Mucosa of descending colon (tissue), 3 donors: Measurements from ENCODE around the gene SIK2. TPM values are rescaled to one million over a fixed set of nuclear protein-coding genes. Genes with fewer than 3 reads are reported as not detected.

ENCODE experiments used
- ATAC-seq: fragments of 200-7000 bp; cut with Tn5 transposase; one replicate; pipeline ENCODE4 v1.9.1; 2020; ENCODE audit warnings: mild to moderate bottlenecking, moderate library complexity
- DNase-seq, 3 donors: peaks; one replicate each; pipeline ENCODE4 v3.0.0-alpha.2; 2020
- H3K36me3 ChIP-seq: fragments of 200-600 bp; one replicate; pipeline ENCODE4 v1.8.0; 2021; ENCODE audit warnings: low read depth, mild to moderate bottlenecking
- H3K4me1 ChIP-seq: fragments of 200-600 bp; one replicate; pipeline ENCODE4 v1.8.0; 2021; ENCODE audit warnings: low read depth, mild to moderate bottlenecking
- H3K4me3 ChIP-seq: fragments of 200-600 bp; one replicate; pipeline ENCODE4 v1.8.0; 2021; ENCODE audit warnings: mild to moderate bottlenecking
- H3K9me3 ChIP-seq: fragments of 200-600 bp; one replicate; pipeline ENCODE4 v1.8.0; 2021; ENCODE audit warnings: mild to moderate bottlenecking
- intact Hi-C, 2 donors: fragments of 100-400 bp; cut with DNase I in 1 of 2; cut with micrococcal nuclease in 1 of 2; formaldehyde crosslinking; loops; one replicate each; pipeline versions ENCODE4 v1.11.0 to v1.11.1; 2022; cut with DNase I, micrococcal nuclease
- total RNA-seq, 3 donors: library from RNA; stranded (reverse); fragmentation: NEBNext Ultra II Directional in 2 of 3; extraction: Animal tissue kit (Norgen Biotek cat#: 25700) in 2 of 3; gene quantifications; one replicate each; pipeline versions ENCODE4 v1.2.1 to v1.2.4, GENCODE V29; 2021 to 2023
- TF ChIP-seq, protein P1 (sequence below): fragments of 200-600 bp; IDR thresholded peaks from one replicate; pipeline ENCODE4 v1.8.0; 2022; ENCODE audit warnings: antibody characterized with exemption, mild to moderate bottlenecking
- donor health status: DM: no; HTN: no; CAD: no; lungs with moderate emphysema.
- donor health status: DM: no; HTN: no; CAD: no.
- donor health status: DM: no; HTN: yes; CAD: no.

The SIK2 gene
- total RNA-seq, 3 donors from 2014 or later = 22.0 to 23.0 (median 22.7) TPM

DNA sequence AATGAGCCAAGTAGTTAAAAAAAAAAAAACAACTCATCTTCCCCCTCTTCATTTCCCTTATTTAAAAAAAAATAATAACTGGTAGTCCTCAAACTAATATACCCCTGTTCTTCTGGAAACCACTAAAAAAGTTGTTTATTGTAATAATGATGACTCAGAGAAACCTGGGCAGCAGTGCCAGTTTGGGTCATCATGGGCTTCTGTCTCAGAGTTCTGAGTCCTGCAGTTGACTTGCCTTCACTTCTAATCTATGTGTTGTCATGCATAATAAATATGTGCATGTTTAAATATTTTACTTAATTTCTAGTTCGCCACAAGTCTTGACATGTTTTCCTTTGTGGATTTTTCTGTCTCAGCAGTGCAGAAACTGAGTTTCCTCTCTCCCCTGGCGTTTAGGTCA is 117.1 kb downstream of the SIK2 start:
- DNase-seq (no peak), ATAC-seq (no peak)
- TF ChIP-seq, protein P1, sequence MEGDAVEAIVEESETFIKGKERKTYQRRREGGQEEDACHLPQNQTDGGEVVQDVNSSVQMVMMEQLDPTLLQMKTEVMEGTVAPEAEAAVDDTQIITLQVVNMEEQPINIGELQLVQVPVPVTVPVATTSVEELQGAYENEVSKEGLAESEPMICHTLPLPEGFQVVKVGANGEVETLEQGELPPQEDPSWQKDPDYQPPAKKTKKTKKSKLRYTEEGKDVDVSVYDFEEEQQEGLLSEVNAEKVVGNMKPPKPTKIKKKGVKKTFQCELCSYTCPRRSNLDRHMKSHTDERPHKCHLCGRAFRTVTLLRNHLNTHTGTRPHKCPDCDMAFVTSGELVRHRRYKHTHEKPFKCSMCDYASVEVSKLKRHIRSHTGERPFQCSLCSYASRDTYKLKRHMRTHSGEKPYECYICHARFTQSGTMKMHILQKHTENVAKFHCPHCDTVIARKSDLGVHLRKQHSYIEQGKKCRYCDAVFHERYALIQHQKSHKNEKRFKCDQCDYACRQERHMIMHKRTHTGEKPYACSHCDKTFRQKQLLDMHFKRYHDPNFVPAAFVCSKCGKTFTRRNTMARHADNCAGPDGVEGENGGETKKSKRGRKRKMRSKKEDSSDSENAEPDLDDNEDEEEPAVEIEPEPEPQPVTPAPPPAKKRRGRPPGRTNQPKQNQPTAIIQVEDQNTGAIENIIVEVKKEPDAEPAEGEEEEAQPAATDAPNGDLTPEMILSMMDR = no peak
- peaks cover 13% of the 10 kb centered on the region for H3K4me1 ChIP-seq
- H3K4me3 ChIP-seq = no peak overlapping the region
- H3K9me3 ChIP-seq = no peaks in the 10 kb centered on the region
- peaks cover 4% of the 10 kb centered on the region for H3K36me3 ChIP-seq
- intact Hi-C loops = no loop called here

DNA sequence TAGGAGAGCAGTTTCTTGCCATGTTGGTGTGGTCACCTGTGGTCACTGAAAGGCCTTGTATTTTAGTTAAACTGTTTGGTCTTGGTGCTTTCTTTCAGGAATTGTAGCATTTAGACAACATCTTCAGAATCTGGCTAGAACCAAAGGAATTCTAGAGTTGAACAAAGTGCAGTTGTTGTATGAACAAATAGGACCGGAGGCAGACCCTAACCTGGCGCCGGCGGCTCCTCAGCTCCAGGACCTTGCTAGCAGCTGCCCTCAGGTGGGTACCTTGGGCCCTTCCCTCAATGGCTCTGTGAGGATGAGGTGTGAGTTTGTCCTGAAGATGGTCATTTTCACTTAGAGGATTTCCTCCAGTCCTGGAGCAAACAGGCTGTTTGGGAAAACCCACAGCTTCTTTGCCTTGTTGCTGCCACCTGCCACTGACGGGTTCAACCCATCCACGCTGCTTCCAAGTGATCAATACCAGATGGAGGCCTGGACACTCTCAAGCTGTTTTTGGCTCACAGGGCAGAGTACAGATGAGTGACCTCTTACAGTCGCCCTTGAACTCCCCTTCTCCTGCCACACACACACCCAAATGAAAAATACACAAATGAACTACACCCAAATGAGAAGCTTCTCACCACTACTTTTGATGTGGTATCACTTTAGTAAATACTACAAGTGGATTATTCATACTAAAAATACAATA is 118.7 kb downstream of the SIK2 start:
- H3K4me1 ChIP-seq = peaks cover 13% of the 10 kb centered on the region
- intact Hi-C loops = no loop called here
- H3K4me3 ChIP-seq = no peak overlapping the region
- H3K36me3 ChIP-seq = peaks cover 8% of the 10 kb centered on the region
- DNase-seq (no peak), ATAC-seq (no peak)
- no peaks in the 10 kb centered on the region for H3K9me3 ChIP-seq
- TF ChIP-seq, protein P1 = no peak

DNA sequence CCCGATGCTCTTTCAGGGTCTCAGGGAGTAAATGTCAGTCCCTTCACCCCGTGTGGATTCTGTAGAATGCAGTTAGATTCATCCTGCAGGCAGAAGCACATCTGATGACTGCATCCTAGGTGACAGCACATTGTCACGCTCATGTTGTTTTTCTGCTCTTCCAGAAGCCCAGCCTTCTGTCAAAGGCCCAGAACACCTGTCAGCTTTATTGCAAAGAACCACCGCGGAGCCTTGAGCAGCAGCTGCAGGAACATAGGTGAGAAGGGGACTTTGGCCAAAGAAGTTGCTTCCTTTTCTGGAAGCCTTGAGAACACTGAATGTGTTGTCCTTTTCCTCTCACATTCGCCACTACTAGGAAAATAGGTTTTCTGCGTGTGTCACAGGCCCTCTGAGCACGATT is 120.3 kb downstream of the SIK2 start:
- intact Hi-C loops = no loop called here
- peaks cover 13% of the 10 kb centered on the region for H3K4me1 ChIP-seq
- H3K4me3 ChIP-seq = no peak overlapping the region
- no peaks in the 10 kb centered on the region for H3K9me3 ChIP-seq
- ATAC-seq (peak; percentile 21), DNase-seq (no peak)
- TF ChIP-seq, protein P1 = no peak
- H3K36me3 ChIP-seq = peaks cover 8% of the 10 kb centered on the region

DNA sequence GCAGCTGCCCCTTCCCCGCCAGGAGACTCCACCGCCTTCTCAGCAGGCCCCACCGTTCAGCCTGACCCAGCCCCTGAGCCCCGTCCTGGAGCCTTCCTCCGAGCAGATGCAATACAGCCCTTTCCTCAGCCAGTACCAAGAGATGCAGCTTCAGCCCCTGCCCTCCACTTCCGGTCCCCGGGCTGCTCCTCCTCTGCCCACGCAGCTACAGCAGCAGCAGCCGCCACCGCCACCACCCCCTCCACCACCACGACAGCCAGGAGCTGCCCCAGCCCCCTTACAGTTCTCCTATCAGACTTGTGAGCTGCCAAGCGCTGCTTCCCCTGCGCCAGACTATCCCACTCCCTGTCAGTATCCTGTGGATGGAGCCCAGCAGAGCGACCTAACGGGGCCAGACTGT is 121.3 kb downstream of the SIK2 start:
- ATAC-seq (no peak), DNase-seq (no peak)
- intact Hi-C loops = no loop called here
- H3K4me1 ChIP-seq = peaks cover 4% of the 10 kb centered on the region
- H3K9me3 ChIP-seq = no peaks in the 10 kb centered on the region
- TF ChIP-seq, protein P1 = no peak
- no peak overlapping the region for H3K4me3 ChIP-seq
- H3K36me3 ChIP-seq = peaks cover 8% of the 10 kb centered on the region

DNA sequence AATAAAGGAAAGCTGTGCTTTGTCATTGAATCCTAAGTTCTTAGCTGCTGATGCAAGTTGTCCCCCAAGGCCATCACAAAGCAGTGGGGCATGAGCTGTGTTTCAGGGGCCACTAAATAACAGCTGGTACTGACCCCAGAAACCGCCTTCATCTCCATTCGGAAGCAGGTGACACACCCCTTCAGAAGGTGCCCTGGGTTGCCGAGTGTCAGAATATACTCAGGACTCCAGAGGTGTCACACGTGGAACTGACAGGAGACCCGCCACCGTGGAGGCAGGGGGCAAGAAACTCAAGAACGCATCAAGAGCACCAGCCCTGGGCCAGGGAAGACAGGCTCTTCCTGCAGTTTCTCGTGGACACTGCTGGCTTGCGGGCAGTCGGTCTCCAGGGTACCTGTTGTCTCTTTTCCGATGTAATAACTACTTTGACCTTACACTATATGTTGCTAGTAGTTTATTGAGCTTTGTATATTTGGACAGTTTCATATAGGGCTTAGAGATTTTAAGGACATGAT is 122.4 kb downstream of the SIK2 start:
- intact Hi-C loops = no loop called here
- Histone ChIP-seq H3K4me3 (no peak overlapping the region), H3K9me3 (no peaks in the 10 kb centered on the region), H3K36me3 (peaks cover 8% of the 10 kb centered on the region), H3K4me1 (no peaks in the 10 kb centered on the region)
- ATAC-seq (no peak), DNase-seq (no peak)
- TF ChIP-seq, protein P1 = no peak
